ENCODE data around the gene SERINC5. TPM values are rescaled to one million over a fixed set of nuclear protein-coding genes. Genes with fewer than 3 reads are reported as not detected.

SERINC5 gene
- polyA plus RNA-seq, 3 donors, result 5.0 to 35.9 (median 7.3) TPM

GRCh38 chr5:80170117-80170535 is 85.7 kb downstream of the SERINC5 start:
- Histone ChIP-seq H3K4me1 (ENCODE audit: control insufficient read depth in 1 of 2, insufficient read depth in 2 of 2, low read length in 2 of 2) (peaks cover 9 to 11% of the 10 kb centered on the region in 2 donors), H3K4me2 (replicated peaks; ENCODE audit: extremely low read depth, low read length, poor library complexity, severe bottlenecking) (no peak overlapping the region), H3K27ac (ENCODE audit: low read depth in 1 of 2, low read length in 2 of 2) (no peak overlapping the region), H3K79me2 (ENCODE audit: insufficient read depth, low read length) (no peaks in the 10 kb centered on the region), H3K9me3 (replicated peaks in 1 of 2; ENCODE audit: control insufficient read depth in 1 of 2, insufficient read depth in 1 of 2, low read length in 2 of 2) (no peaks in the 10 kb centered on the region), H2AFZ (ENCODE audit: insufficient read depth, low read depth, low read length, poor library complexity, severe bottlenecking) (no peak overlapping the region), H3K27me3 (ENCODE audit: control insufficient read depth in 2 of 2, insufficient read depth in 2 of 2, low read length in 2 of 2) (no peaks in the 10 kb centered on the region), H3K9ac (ENCODE audit: insufficient read depth, low read length, poor library complexity, severe bottlenecking) (no peak overlapping the region), H4K20me1 (ENCODE audit: insufficient read depth, low read length) (no peaks in the 10 kb centered on the region), H3K4me3 (replicated peaks in 1 of 3; ENCODE audit: low read depth in 2 of 3, low read length in 3 of 3) (no peak overlapping the region), H3K36me3 (replicated peaks in 1 of 2; ENCODE audit: control insufficient read depth in 1 of 2, insufficient read depth in 2 of 2, low read length in 2 of 2) (peaks cover 18 to 68% of the 10 kb centered on the region in 2 donors)
- Mint-ChIP-seq H3K4me1 (peaks cover 19% of the 10 kb centered on the region), H3K27me3 (ENCODE audit: low read depth in 3 of 3) (peaks cover 0 to 1% (median 0%) of the 10 kb centered on the region in 3 donors), H3K36me3 (peaks cover 67 to 72% of the 10 kb centered on the region in 2 donors), H3K9me3 (peaks cover 0 to 3% (median 0%) of the 10 kb centered on the region in 7 donors), H3K4me3 (no peak overlapping the region), H3K27ac (peak overlapping the region in 3 of 7 donors; percentile 12 to 57 (median 55))
- no peak for TF ChIP-seq CTCF (IDR thresholded peaks at IDR 0.05)
- DNase-seq, result no peak
- intact Hi-C loops (cut with micrococcal nuclease), result no loop called here
- WGBS (ENCODE audit: insufficient coverage), result 100% methylated on average over 1 of the region's 2 CpGs

DNA sequence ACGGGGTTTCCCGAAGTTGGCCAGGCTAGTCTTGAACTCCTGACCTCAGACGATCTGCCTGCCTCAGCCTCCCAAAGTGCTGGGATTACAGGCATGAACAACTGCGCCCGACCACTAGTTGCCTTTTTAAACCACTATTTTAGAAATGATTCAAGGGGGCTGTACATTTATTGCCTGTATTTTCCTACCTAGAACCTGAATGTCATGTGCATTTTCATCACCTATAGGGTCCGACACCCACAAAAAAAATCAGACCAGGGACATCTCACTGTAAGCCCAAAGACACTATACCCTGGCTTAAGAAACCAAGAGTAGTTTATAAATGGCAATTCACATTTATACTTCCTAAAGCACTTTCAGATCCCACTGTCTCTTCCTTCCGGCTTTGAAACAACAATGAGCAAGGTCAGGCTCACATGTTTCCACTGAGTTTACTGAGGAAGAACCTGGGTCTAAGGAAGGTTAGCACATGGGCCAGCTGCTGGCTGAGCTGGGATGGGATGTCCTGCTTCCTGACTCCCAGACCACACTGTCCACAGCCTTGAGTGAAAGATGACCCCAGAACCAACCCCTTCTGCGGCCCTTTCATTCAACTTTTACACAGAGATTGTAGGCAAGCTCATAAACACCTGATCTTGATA is 87.3 kb downstream of the SERINC5 start:
- intact Hi-C loops (cut with micrococcal nuclease), result no loop called here
- Histone ChIP-seq H3K27ac (ENCODE audit: low read depth in 1 of 2, low read length in 2 of 2) (peak overlapping the region in 1 of 2 donors; percentile 18), H3K79me2 (ENCODE audit: insufficient read depth, low read length) (no peaks in the 10 kb centered on the region), H3K4me1 (ENCODE audit: control insufficient read depth in 1 of 2, insufficient read depth in 2 of 2, low read length in 2 of 2) (peaks cover 9 to 11% of the 10 kb centered on the region in 2 donors), H3K4me2 (replicated peaks; ENCODE audit: extremely low read depth, low read length, poor library complexity, severe bottlenecking) (no peak overlapping the region), H3K27me3 (ENCODE audit: control insufficient read depth in 2 of 2, insufficient read depth in 2 of 2, low read length in 2 of 2) (no peaks in the 10 kb centered on the region), H3K4me3 (replicated peaks in 1 of 3; ENCODE audit: low read depth in 2 of 3, low read length in 3 of 3) (no peak overlapping the region), H2AFZ (ENCODE audit: insufficient read depth, low read depth, low read length, poor library complexity, severe bottlenecking) (no peak overlapping the region), H4K20me1 (ENCODE audit: insufficient read depth, low read length) (no peaks in the 10 kb centered on the region), H3K36me3 (replicated peaks in 1 of 2; ENCODE audit: control insufficient read depth in 1 of 2, insufficient read depth in 2 of 2, low read length in 2 of 2) (peaks cover 17 to 70% of the 10 kb centered on the region in 2 donors), H3K9me3 (replicated peaks in 1 of 2; ENCODE audit: control insufficient read depth in 1 of 2, insufficient read depth in 1 of 2, low read length in 2 of 2) (no peaks in the 10 kb centered on the region), H3K9ac (ENCODE audit: insufficient read depth, low read length, poor library complexity, severe bottlenecking) (no peak overlapping the region)
- H3K27ac Mint-ChIP-seq, result peak overlapping the region in 4 of 7 donors; percentile 12 to 42 (median 26)
- H3K9me3 Mint-ChIP-seq, result peaks cover 0 to 3% (median 0%) of the 10 kb centered on the region in 7 donors
- peaks cover 13% of the 10 kb centered on the region for H3K4me1 Mint-ChIP-seq
- peaks cover 0 to 1% (median 0%) of the 10 kb centered on the region in 3 donors for H3K27me3 Mint-ChIP-seq (ENCODE audit: low read depth in 3 of 3)
- TF ChIP-seq CTCF (IDR thresholded peaks at IDR 0.05), result no peak
- DNase-seq, result no peak
- WGBS (ENCODE audit: insufficient coverage), result 100% methylated on average over 3 of the region's 8 CpGs
- H3K4me3 Mint-ChIP-seq, result no peak overlapping the region
- peaks cover 66 to 72% of the 10 kb centered on the region in 2 donors for H3K36me3 Mint-ChIP-seq
